Esophagus squamous epithelium (tissue), 5 donors: ENCODE measurements around the gene IGBP1. TPM values are rescaled to one million over a fixed set of nuclear protein-coding genes. Genes with fewer than 3 reads are reported as not detected.
"Not testable (repeated sequence)": the region's sequence is repeated elsewhere in the genome, so short reads cannot be mapped to it uniquely, and the experiment has no call there.

Experiments used
- DNase-seq: peaks from one replicate; lab custom pipeline; 2025; lab: John Stamatoyannopoulos, UW
- H3K27ac ChIP-seq, 4 donors: fragments of 200-600 bp; sonication (generic); one replicate each; pipeline ENCODE4 v1.5.1; 2016 to 2019; ENCODE audit warnings: mild to moderate bottlenecking in 1 of 4
- H3K27me3 ChIP-seq, 4 donors: fragments of 200-600 bp; sonication (generic); 1 replicate in 3 of 4; 2 replicates in 1 of 4; pipeline versions ENCODE4 v1.5.1 to v1.6.0; 2017 to 2021; ENCODE audit warnings: antibody characterized with exemption in 1 of 4
- H3K36me3 ChIP-seq, 3 donors: fragments of 200-600 bp; sonication (generic); one replicate each; pipeline ENCODE4 v1.5.1; 2016 to 2019
- H3K4me1 ChIP-seq, 3 donors: fragments of 200-600 bp; sonication (generic); one replicate each; pipeline ENCODE4 v1.5.1; 2017 to 2019
- H3K4me3 ChIP-seq, 4 donors: fragments of 200-600 bp; sonication (generic); 1 replicate in 3 of 4; 2 replicates in 1 of 4; pipeline ENCODE4 v1.5.1; 2016 to 2019; ENCODE audit warnings: mild to moderate bottlenecking in 2 of 4, moderate library complexity in 1 of 4
- H3K9me3 ChIP-seq, 3 donors: fragments of 200-600 bp; sonication (generic); one replicate each; pipeline ENCODE4 v1.5.1; 2016 to 2019
- CTCF ChIP-seq, 6 experiments: fragments of 450-650 bp in 4 of 6; fragments of 200-600 bp in 2 of 6; sonication (generic) in 2 of 6; IDR thresholded peaks; one replicate each; pipeline ENCODE4 v1.5.1; 2016 to 2019; ENCODE audit warnings: antibody characterized with exemption in 6 of 6, mild to moderate bottlenecking in 4 of 6, moderate library complexity in 4 of 6
- POLR2A ChIP-seq, 4 donors: fragments of 450-650 bp; IDR thresholded peaks; one replicate each; pipeline ENCODE4 v1.6.1; 2017; ENCODE audit warnings: antibody characterized with exemption in 4 of 4, mild to moderate bottlenecking in 4 of 4, moderate library complexity in 3 of 4
- whole genome bisulfite sequencing, 2 donors: methylation state at CpG; one replicate each; pipeline ENCODE4 v1.1.5; 2018; 5-methylcytosine and 5-hydroxymethylcytosine counted together
- intact Hi-C: fragments of 100-400 bp; cut with DNase I; formaldehyde crosslinking; loops from one replicate; pipeline ENCODE4 v1.15.0; 2022
- total RNA-seq, 4 donors: library from RNA; depleted of rRNA; stranded (reverse); fragments of >200 nt; gene quantifications; one replicate each; pipeline ENCODE4 v1.1.0, GENCODE V29; 2016
- donor health status: DM: yes; HTN: yes; CAD: no.

IGBP1 gene
- total RNA-seq, 4 donors from 2014 or later, result 26.5 to 66.0 (median 45.6) TPM

- H3K27me3 ChIP-seq, result no peaks in the 10 kb centered on the region
- peaks cover 0 to 3% (median 0%) of the 10 kb centered on the region in 3 donors for H3K4me1 ChIP-seq
- no peak overlapping the region for H3K4me3 ChIP-seq
- TF ChIP-seq CTCF (IDR thresholded peaks at IDR 0.05) (no peak), POLR2A (IDR thresholded peaks at IDR 0.05) (no peak)
- no peak for DNase-seq
- intact Hi-C loops, result no loop called here
- H3K27ac ChIP-seq, result peak overlapping the region in 2 of 4 donors; percentile 36 to 55
- H3K36me3 ChIP-seq, result no peaks in the 10 kb centered on the region
- peaks cover 0 to 8% (median 0%) of the 10 kb centered on the region in 3 donors for H3K9me3 ChIP-seq
These were observed 15.5 kb upstream of the IGBP1 start for GRCh38 chrX:70117738-70118137.

- WGBS, 2 donors, result no CpG with 5 or more reads among the region's 30 CpGs
- intact Hi-C loops, H3K9me3 ChIP-seq, H3K27ac ChIP-seq, H3K4me1 ChIP-seq, DNase-seq, H3K4me3 ChIP-seq, H3K27me3 ChIP-seq, H3K36me3 ChIP-seq: not testable (repeated sequence)
These were observed 10.2 kb upstream of the IGBP1 start for GRCh38 chrX:70123014-70123413.

GRCh38 chrX:70124678-70125077 lies 8.6 kb upstream of the IGBP1 start:
- Histone ChIP-seq H3K27ac (no peak overlapping the region), H3K27me3 (no peaks in the 10 kb centered on the region), H3K9me3 (no peaks in the 10 kb centered on the region), H3K36me3 (no peaks in the 10 kb centered on the region), H3K4me1 (no peaks in the 10 kb centered on the region), H3K4me3 (no peak overlapping the region)
- TF ChIP-seq CTCF (IDR thresholded peaks at IDR 0.05) (no peak), POLR2A (IDR thresholded peaks at IDR 0.05) (no peak)
- no peak for DNase-seq
- intact Hi-C loops, result no loop called here
- WGBS, 2 donors, result 64 to 73% methylated on average over 2 of the region's 2 CpGs

- WGBS, 2 donors, result 100% methylated on average over 2 of the region's 9 CpGs; no CpG with 5 or more reads in 1 of the 2 donors
- no peak for DNase-seq
- H3K27ac ChIP-seq, result no peak overlapping the region
- H3K4me1 ChIP-seq, result peaks cover 0 to 10% (median 0%) of the 10 kb centered on the region in 3 donors
- no peak overlapping the region for H3K4me3 ChIP-seq
- no peak for TF ChIP-seq POLR2A (IDR thresholded peaks at IDR 0.05)
- no peak for TF ChIP-seq CTCF (IDR thresholded peaks at IDR 0.05)
- intact Hi-C loops, result no loop called here
- no peaks in the 10 kb centered on the region for H3K9me3 ChIP-seq
- H3K36me3 ChIP-seq, result no peaks in the 10 kb centered on the region
- no peaks in the 10 kb centered on the region for H3K27me3 ChIP-seq
These were observed 5.2 kb upstream of the IGBP1 start for GRCh38 chrX:70128071-70128470.

GRCh38 chrX:70129816-70130215 lies 3.4 kb upstream of the IGBP1 start:
- Histone ChIP-seq H3K27me3 (no peaks in the 10 kb centered on the region), H3K36me3 (no peaks in the 10 kb centered on the region), H3K27ac (no peak overlapping the region), H3K4me3 (no peak overlapping the region), H3K4me1 (peaks cover 3 to 18% (median 3%) of the 10 kb centered on the region in 3 donors), H3K9me3 (no peaks in the 10 kb centered on the region)
- TF ChIP-seq CTCF (IDR thresholded peaks at IDR 0.05), result peak in 1 of 6 experiments; percentile 19
- no peak for TF ChIP-seq POLR2A (IDR thresholded peaks at IDR 0.05)
- 13 to 19% methylated on average over 1 of the region's 1 CpG for WGBS, 2 donors
- intact Hi-C loops, result no loop called here
- DNase-seq, result no peak

GRCh38 chrX:70132224-70132623 lies 1.0 kb upstream of the IGBP1 start:
- Histone ChIP-seq H3K36me3 (peaks cover 0 to 10% (median 0%) of the 10 kb centered on the region in 3 donors), H3K27me3 (no peaks in the 10 kb centered on the region), H3K9me3 (no peaks in the 10 kb centered on the region), H3K27ac (no peak overlapping the region), H3K4me3 (no peak overlapping the region), H3K4me1 (peaks cover 4 to 26% (median 10%) of the 10 kb centered on the region in 3 donors)
- 19 to 44% methylated on average over 4 of the region's 4 CpGs for WGBS, 2 donors
- TF ChIP-seq CTCF (IDR thresholded peaks at IDR 0.05) (peak in 1 of 6 experiments; percentile 14), POLR2A (IDR thresholded peaks at IDR 0.05) (no peak)
- DNase-seq, result no peak
- intact Hi-C loops, result no loop called here
